Erythroblast (primary cell): ENCODE data around the gene CASP9.

Experiments
- DNase-seq, 2 experiments: peaks; one replicate each; lab custom pipeline; 2025; lab: John Stamatoyannopoulos, UW
- GATA1 ChIP-seq: IDR thresholded peaks from 2 replicates; pipeline ENCODE4 v1.6.1; 2011; ENCODE audit warnings: low read depth, mild to moderate bottlenecking, control low read depth, low read length, moderate library complexity
- POLR2A ChIP-seq: IDR thresholded peaks from 2 replicates; pipeline ENCODE4 v1.6.1; 2011; ENCODE audit warnings: mild to moderate bottlenecking, low read length

CASP9 gene

GRCh38 chr1:15442119-15442518 lies 81.9 kb downstream of the CASP9 start:
- no peak for DNase-seq
- TF ChIP-seq POLR2A (no peak), GATA1 (no peak)
